CD4-positive, alpha-beta T cell (primary cell): Measurements from ENCODE around the gene SLC35F1. TPM values are rescaled to one million over a fixed set of nuclear protein-coding genes. Genes with fewer than 3 reads are reported as not detected.

Experiments
- ATAC-seq: fragments of 200-7000 bp; cut with Tn5 transposase; one replicate; pipeline ENCODE4 v1.10.0; 2022; ENCODE audit warnings: mild to moderate bottlenecking; ENCODE audit not compliant: poor library complexity
- CTCF ChIA-PET: fragments of 350-600 bp; sonication (Branson Sonifier 250); formaldehyde crosslinking; loops from one replicate; lab custom pipeline; 2021; ENCODE audit warnings: antibody characterized with exemption, inconsistent platforms; lab: Charles Lee
- POLR2A ChIA-PET: fragments of 350-600 bp; sonication (Branson Sonifier 250); formaldehyde crosslinking; loops from one replicate; lab custom pipeline; 2021; ENCODE audit warnings: antibody characterized with exemption, inconsistent platforms; lab: Charles Lee
- DNase-seq, 14 experiments: peaks; one replicate each; pipeline ENCODE4 v3.0.0-alpha.2; 2013 to 2020; ENCODE audit warnings: mixed read lengths in 2 of 14
- H3K27ac ChIP-seq, 2 donors: one replicate each; pipeline versions ENCODE4 v1.5.1 to v1.7.0; 2013; ENCODE audit warnings: low read length in 2 of 2, low read depth in 1 of 2, mild to moderate bottlenecking in 1 of 2
- H3K27me3 ChIP-seq, 2 experiments: 1 replicate in 1 of 2; 2 replicates in 1 of 2; pipeline versions ENCODE4 v1.6.1 to v1.7.0; 2013; ENCODE audit warnings: low read length in 2 of 2, control low read depth in 1 of 2, mild to moderate bottlenecking in 1 of 2, moderate library complexity in 1 of 2; ENCODE audit not compliant: insufficient read depth in 2 of 2, control insufficient read depth in 1 of 2
- H3K36me3 ChIP-seq: one replicate; pipeline ENCODE4 v1.6.1; 2013; ENCODE audit warnings: low read length, control low read depth; ENCODE audit not compliant: insufficient read depth
- H3K4me1 ChIP-seq: one replicate; pipeline ENCODE4 v1.6.1; 2013; ENCODE audit warnings: low read length, control low read depth; ENCODE audit not compliant: insufficient read depth
- H3K4me3 ChIP-seq: one replicate; pipeline ENCODE4 v1.5.1; 2013; ENCODE audit warnings: mild to moderate bottlenecking, low read length, moderate library complexity
- H3K9me3 ChIP-seq, 2 experiments: 1 replicate in 1 of 2; 2 replicates in 1 of 2; pipeline versions ENCODE4 v1.6.1 to v1.7.0; 2013; ENCODE audit warnings: low read length in 2 of 2, mild to moderate bottlenecking in 2 of 2, control low read depth in 1 of 2, moderate library complexity in 1 of 2; ENCODE audit not compliant: control insufficient read depth in 1 of 2, insufficient read depth in 1 of 2
- H3K27ac Mint-ChIP-seq: one replicate; pipeline ENCODE4 v1.8.0; 2020; ENCODE audit warnings: mixed read lengths
- H3K27me3 Mint-ChIP-seq: one replicate; pipeline ENCODE4 v1.8.0; 2021; ENCODE audit warnings: mixed read lengths
- H3K36me3 Mint-ChIP-seq: one replicate; pipeline ENCODE4 v1.8.0; 2021; ENCODE audit warnings: low read depth, mixed read lengths
- H3K4me1 Mint-ChIP-seq: one replicate; pipeline ENCODE4 v1.8.0; 2021; ENCODE audit warnings: low read depth, mixed read lengths
- H3K4me3 Mint-ChIP-seq: one replicate; pipeline ENCODE4 v1.8.0; 2020; ENCODE audit warnings: mild to moderate bottlenecking, mixed read lengths
- H3K9me3 Mint-ChIP-seq: one replicate; pipeline ENCODE4 v1.8.0; 2020; ENCODE audit warnings: mixed read lengths
- intact Hi-C, 2 experiments: fragments of 100-400 bp; cut with DNase I in 1 of 2; cut with micrococcal nuclease in 1 of 2; formaldehyde crosslinking; loops; one replicate each; pipeline versions ENCODE4 v1.15.1 to v1.9.0; 2023 to 2025; cut with DNase I, micrococcal nuclease
- total RNA-seq, 174 experiments: library from RNA in 2 of 174; stranded (reverse) in 2 of 174; gene quantifications; one replicate each; pipeline ENCODE4 v1.2.3 and lab custom pipeline; 2021 to 2026
- TF ChIP-seq, protein P1 (sequence below): fragments of 200-600 bp; IDR thresholded peaks from one replicate; pipeline ENCODE4 v1.8.0; 2022; ENCODE audit warnings: antibody characterized with exemption, mild to moderate bottlenecking

SLC35F1 gene
- total RNA-seq, 2 experiments from 2014 or later: not detected

GRCh38 chr6:118165500-118165899, 258.4 kb downstream of the SLC35F1 start:
- Histone ChIP-seq H3K4me3 (no peak overlapping the region), H3K36me3 (no peaks in the 10 kb centered on the region), H3K27me3 (no peaks in the 10 kb centered on the region), H3K9me3 (no peaks in the 10 kb centered on the region), H3K27ac (no peak overlapping the region), H3K4me1 (no peaks in the 10 kb centered on the region)
- ATAC-seq: no peak
- TF ChIP-seq, protein P1, sequence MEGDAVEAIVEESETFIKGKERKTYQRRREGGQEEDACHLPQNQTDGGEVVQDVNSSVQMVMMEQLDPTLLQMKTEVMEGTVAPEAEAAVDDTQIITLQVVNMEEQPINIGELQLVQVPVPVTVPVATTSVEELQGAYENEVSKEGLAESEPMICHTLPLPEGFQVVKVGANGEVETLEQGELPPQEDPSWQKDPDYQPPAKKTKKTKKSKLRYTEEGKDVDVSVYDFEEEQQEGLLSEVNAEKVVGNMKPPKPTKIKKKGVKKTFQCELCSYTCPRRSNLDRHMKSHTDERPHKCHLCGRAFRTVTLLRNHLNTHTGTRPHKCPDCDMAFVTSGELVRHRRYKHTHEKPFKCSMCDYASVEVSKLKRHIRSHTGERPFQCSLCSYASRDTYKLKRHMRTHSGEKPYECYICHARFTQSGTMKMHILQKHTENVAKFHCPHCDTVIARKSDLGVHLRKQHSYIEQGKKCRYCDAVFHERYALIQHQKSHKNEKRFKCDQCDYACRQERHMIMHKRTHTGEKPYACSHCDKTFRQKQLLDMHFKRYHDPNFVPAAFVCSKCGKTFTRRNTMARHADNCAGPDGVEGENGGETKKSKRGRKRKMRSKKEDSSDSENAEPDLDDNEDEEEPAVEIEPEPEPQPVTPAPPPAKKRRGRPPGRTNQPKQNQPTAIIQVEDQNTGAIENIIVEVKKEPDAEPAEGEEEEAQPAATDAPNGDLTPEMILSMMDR: no peak
- Mint-ChIP-seq H3K36me3 (no peaks in the 10 kb centered on the region), H3K9me3 (no peaks in the 10 kb centered on the region), H3K27me3 (peaks cover 31% of the 10 kb centered on the region), H3K27ac (no peak overlapping the region), H3K4me1 (no peaks in the 10 kb centered on the region), H3K4me3 (no peak overlapping the region)
- POLR2A ChIA-PET: no interaction called here
- no peak for DNase-seq
- CTCF ChIA-PET: no interaction called here
- intact Hi-C loops: no loop called here

DNA sequence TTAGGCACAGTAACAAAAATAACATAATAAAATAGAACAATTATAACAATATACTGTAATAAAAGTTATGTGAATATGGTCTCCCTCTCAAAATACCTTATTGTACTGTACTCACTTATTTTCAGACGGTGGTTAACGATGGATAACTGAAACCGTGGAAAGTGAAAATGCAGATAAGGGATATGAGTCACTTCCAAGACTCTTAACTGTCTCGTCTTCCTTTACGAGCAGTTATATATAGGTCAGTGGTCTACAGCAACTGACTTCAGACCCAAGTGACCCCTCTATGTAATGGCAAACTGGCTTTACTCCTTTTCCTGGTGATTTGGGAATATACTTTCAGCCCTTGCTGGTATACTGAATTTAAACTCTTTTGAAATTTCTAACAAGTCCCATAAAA, 261.4 kb downstream of the SLC35F1 start:
- peaks cover 0 to 3% of the 10 kb centered on the region in 2 experiments for H3K27me3 ChIP-seq
- H3K27ac ChIP-seq: no peak overlapping the region
- H3K36me3 ChIP-seq: no peaks in the 10 kb centered on the region
- POLR2A ChIA-PET: no interaction called here
- Mint-ChIP-seq H3K4me1 (no peaks in the 10 kb centered on the region), H3K27ac (no peak overlapping the region), H3K27me3 (peaks cover 27% of the 10 kb centered on the region), H3K9me3 (peaks cover under 1% of the 10 kb centered on the region), H3K4me3 (no peak overlapping the region), H3K36me3 (no peaks in the 10 kb centered on the region)
- CTCF ChIA-PET: no interaction called here
- DNase-seq: no peak
- TF ChIP-seq, protein P1: no peak
- intact Hi-C loops: no loop called here
- ATAC-seq: no peak
- no peak overlapping the region for H3K4me3 ChIP-seq
- H3K9me3 ChIP-seq: peaks cover 0 to 2% of the 10 kb centered on the region in 2 experiments
- no peaks in the 10 kb centered on the region for H3K4me1 ChIP-seq

DNA sequence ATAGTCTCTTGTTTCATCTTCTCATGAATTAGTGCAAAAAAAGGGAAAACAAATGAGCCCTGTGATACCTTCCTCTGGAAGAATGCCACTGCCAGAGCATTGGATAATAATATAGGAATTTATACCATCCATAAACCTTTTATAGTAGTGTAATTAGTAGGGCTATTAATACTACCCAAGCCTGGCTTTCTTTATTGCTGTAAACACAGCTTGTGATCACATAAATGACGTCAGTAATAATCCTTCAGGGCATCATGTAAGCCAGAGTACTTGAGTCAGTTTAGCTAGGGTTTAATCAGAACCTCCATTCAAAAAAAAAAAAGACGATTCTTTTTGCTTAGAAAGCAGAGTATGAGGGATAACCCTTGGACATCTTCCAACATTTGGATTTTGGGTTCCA, 264.8 kb downstream of the SLC35F1 start:
- DNase-seq (no peak), ATAC-seq (no peak)
- POLR2A ChIA-PET: no interaction called here
- Mint-ChIP-seq H3K27me3 (peaks cover 10% of the 10 kb centered on the region), H3K36me3 (no peaks in the 10 kb centered on the region), H3K4me3 (no peak overlapping the region), H3K27ac (no peak overlapping the region), H3K4me1 (no peaks in the 10 kb centered on the region), H3K9me3 (peaks cover 8% of the 10 kb centered on the region)
- H3K27ac ChIP-seq: no peak overlapping the region
- no peaks in the 10 kb centered on the region for H3K4me1 ChIP-seq
- no peak overlapping the region for H3K4me3 ChIP-seq
- peaks cover 0 to 13% of the 10 kb centered on the region in 2 experiments for H3K9me3 ChIP-seq
- TF ChIP-seq, protein P1: no peak
- CTCF ChIA-PET: no interaction called here
- H3K27me3 ChIP-seq: peaks cover 3% of the 10 kb centered on the region in 2 experiments
- no peaks in the 10 kb centered on the region for H3K36me3 ChIP-seq
- intact Hi-C loops: no loop called here
